ENCODE results near the gene GMDS.

GMDS gene

DNA sequence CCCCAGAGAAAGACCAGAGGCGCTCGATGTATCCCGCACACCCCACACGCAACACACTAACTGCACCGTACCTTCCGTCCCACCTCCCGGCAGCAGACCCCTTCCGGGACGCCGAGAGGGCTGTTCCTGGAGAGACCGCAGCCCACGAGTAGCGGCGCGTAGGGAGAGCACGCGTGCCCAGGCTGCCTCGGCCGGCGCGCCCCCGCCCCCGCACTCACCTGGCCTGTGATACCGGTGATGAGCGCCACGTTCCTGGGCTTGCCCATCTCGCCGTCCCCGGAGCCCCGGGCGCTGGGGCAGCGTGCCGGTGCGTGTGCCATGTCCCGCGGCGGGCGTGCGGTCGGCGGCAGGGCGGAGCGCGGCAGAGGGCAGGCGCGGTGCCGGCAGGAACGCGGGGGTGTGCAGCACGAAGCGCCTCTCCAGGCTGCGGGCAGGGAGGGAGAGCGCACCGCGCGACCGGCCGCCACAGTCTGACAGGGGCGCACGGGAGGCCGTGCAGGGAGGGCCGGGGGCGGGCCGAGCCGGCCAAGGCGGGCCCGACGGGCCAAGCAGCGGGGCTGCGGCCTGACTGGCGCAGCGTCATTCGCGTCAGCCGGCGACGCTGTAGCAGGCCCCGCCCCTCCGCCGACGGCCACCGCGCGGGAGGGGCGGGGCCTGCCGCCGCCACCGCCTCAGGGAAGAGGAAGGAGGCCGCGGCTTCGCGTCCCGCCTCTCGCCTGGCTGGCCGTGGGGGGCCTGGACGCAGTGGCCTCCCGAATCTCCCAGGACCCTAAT, at the start of gene GMDS:
TSS of gene GMDS (minus strand) at position 503 of the 774 bp plus-strand sequence.
- peak; percentile 94 for DNase-seq

DNA sequence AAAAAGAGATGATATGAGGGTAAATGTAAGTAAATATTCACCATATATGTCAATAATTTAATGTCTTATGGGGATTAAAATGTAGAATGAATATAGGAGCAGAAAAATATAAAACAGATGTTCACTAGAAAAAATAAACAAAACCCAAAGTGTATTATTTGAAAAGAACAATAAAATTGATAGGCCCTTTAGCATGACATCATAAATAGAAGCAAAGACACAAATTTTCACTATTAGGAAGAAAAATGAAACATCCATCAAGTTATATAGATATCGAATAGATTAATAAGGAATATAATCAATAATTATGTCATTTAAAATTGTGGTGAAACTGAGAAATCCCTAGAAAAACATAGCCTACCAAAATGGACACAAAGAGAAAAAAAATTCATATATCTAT, 40.1 kb upstream of the GMDS start:
- no peak for DNase-seq

GRCh38 chr6:2275892-2276242, 30.5 kb upstream of the GMDS start:
- DNase-seq, result no peak

GRCh38 chr6:2274981-2275891, 29.8 kb upstream of the GMDS start:
- peak; percentile 15 for DNase-seq

GRCh38 chr6:2272696-2273095, 27.3 kb upstream of the GMDS start:
- no peak for DNase-seq

DNA sequence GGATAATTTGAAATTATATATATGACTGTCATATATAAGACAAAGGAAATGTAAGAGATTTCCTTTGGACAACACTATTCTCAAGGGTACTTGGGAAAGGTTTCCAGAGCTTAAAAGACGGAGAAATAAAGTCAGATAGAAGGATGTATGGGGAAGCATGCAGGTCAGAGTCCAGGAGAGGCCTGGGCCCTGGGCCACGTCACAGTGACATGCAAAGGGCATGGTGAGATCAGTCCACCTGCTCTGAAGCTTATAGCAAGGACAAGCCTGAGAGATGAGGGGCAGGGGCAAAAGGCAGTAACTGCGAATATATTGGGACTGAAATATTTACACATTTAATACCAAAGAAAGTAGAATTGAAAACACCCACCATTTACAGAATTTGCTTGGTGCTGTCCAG, 24.6 kb upstream of the GMDS start:
- no peak for DNase-seq

- DNase-seq, result no peak
Measured at GRCh38 chr6:2266841-2267240, 21.4 kb upstream of the GMDS start.

DNA sequence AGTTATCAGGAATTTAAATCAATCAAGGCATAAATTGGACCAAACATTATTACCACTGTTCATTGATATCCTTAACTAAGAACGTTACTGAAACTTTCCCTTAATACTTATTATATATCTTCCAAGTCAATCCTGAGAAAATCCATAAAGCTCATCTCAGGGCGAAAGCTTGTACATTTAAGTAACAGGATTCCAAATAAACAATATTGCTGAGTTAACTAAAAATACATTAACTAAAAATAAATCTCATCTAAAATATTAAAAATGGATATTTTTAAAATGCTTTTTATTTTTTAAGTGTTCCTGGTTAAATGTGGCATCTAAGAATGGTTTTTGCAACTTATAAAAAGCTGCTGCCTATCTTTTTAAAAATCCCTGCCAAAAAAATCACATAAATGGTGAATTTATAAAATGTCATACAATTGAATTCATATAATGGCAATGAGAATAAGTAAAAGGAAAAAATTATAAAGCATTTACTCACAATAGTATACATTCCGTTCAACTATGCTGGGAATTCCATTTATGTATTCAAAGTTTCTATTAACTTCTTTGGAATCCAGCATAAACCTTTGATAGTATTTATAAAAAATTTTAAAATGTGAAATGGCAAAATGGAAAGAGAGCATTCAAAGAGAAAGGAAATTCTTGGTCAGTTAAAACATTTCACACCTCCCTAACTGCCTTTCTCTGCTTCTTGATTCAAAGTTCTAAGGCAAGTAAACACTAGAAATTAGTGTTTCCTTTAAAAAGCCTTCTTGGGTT, 20.8 kb upstream of the GMDS start:
- no peak for DNase-seq

DNA sequence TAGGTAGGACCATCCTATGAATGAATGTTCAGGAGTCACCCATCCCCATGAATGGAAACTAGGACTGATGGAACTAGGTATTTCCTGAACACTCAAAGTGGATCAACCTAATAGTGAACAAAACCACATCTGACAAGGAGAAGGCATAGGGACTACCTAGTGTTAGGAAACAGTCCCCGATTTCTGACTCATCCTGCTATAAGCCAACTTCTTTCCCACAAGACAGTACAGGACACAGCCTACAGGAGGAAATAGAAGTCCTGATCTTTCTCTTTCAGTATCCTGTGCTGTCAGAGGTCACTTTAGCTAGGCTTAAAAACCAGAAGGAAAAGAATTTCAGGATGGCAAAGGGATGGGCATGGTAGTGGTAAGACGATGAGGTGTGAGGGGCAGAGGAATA, 19.5 kb upstream of the GMDS start:
- no peak for DNase-seq

DNA sequence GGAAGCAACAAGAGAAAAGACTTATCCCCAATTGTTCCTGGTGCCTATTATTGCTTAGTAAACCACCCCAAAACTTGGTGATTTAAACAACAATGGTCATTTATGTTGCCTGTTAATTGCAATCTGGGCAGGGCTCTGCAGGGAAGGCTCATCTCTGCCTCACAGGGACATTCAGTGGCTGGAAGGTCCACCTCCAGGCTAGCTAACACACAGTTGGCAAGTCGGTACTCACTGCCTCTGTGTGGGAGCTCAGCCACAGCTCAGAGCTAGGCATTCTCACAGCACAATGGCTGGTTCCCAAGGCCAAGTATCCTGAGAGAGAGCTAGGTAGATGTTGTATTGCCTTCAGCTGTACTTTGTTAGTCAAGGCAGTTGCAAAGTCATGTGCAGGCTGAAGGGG, 18.5 kb upstream of the GMDS start:
- DNase-seq, result no peak

GRCh38 chr6:2259574-2259973, 14.2 kb upstream of the GMDS start:
- no peak for DNase-seq

- no peak for DNase-seq
Measured at GRCh38 chr6:2259002-2259494, 13.6 kb upstream of the GMDS start.

GRCh38 chr6:2258112-2258511, 12.7 kb upstream of the GMDS start:
- DNase-seq, result no peak

DNA sequence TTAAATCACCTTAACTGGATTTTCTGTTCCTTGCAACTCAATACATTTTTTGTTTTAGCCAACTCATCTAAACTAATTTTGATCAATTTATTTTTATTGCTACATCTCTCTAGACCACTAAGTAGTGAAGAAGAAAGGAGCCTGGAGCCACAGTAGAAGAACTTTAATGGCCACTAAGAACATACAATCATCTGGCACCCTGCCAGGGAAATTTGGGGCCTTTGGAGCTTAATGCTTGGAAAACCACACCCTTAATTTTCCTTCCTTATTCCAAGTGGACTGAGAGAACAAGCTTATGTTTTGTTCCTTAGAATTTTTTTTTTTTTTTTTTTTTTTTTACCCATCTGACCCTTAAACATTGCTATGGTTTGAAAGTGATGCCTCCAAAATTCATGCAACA, 12.0 kb upstream of the GMDS start:
- no peak for DNase-seq

GRCh38 chr6:2254747-2255146, 9.3 kb upstream of the GMDS start:
- DNase-seq, result no peak

GRCh38 chr6:2249126-2249525, 3.7 kb upstream of the GMDS start:
- DNase-seq, result no peak

GRCh38 chr6:2247664-2248063, 2.3 kb upstream of the GMDS start:
- no peak for DNase-seq

DNA sequence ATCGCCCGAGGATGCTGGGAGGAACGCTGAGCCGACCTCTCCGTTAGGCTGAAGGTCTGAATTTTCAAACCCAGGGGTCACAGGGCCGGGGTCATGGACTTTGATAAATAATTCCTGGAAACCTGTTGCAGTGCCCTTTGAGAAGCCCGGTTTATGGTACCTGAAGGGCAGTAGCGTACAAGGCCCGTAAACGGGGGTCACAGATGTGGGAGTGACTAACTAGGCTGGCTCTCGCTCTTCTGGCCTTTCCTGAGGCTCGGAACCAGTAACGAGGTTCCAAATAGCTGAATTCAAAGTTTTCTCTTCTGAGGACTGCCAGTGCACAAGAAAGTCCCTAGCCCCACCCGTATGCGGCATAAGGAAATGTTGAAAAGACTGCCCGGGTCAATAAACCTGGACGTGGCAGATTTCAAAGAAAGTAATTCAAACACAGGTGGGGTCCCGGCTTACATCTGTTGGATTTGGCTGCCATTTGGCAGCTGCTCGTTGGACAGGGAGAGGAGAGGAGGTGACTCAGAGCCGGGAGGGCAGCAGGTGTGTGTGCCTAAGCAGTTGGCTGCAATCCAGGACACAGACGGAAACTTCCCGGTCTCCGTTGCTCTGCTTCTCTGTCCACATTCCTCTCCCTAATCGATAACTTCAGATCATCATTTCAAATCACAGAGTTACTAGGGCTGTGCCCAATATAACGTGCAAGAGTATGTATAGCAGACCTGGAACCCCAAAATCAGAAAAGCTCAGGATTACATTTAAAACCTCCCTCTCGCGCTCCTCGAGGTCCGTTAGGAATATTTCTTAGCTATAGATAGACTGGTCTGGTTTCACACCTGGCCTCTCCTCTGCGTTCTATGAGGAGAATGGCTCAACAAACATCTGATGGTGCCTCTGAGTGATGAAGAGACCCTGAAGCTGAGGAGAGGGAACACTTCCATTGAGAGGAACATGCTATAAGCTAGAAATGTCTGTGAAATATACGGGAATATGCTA, 765 bp upstream of the GMDS start:
- no peak for DNase-seq

DNA sequence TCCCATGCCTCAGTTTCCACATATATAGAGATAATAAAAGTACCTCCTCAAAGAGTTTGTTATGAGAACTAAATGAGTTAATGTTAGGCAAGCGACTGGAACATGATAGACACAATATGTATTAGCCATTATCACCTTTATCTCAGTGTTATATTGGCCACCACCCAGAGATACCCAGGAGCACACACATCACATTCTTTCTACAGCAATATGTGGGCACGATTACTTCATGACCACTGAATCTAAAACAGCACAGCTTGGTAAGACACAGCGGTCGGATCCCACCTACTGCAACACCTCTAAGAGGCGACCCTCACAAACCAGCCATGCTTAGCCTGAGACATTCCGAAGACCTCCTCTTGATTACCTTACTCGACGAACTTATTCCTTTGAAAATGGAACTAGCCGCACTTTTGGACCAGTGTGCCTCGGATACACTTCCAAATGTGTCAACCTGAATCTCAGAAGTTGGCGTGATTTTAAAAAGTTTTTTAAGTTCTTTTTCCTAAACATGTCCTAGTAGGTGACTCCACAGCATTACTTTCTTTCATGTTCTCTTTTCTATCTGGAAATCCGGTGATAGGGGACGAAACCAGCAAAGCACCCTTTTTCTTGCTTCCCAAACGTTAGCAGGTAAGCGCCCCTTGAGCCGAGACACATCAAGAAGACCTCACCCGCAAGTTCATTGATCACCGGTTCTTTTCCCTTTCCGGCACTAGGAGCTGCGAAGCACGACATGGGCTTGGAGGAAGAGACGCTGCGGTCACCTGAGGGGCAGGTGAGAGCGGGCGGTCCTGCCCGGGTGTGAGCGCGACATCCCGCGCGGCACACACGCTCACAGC, 923 bp downstream of the GMDS start:
- DNase-seq, result no peak

DNA sequence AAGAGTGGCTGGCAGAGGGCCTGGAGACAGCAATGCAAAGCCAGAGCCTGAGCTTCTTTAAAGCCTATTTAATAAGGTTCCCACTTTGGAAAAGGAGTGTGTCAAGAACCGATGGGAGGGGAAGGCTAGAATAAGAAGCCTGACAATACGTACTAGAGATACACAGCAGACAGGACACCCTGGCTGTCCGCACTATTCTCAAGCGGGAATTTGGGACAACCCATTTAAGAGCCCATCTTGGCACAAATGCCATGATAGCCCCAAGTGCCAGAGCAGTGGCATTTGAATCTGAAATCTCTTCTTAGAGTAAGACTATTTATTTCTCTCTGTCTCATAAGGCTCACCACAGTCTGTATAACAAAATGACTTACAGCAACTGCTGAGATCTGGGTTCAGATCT, 3.1 kb downstream of the GMDS start:
- no peak for DNase-seq

- DNase-seq, result no peak
Measured at GRCh38 chr6:2240961-2241360, 4.4 kb downstream of the GMDS start.

All from eye (tissue), 1 donor.